ENCODE measurements around the gene GRIN3B.

The GRIN3B gene

DNA sequence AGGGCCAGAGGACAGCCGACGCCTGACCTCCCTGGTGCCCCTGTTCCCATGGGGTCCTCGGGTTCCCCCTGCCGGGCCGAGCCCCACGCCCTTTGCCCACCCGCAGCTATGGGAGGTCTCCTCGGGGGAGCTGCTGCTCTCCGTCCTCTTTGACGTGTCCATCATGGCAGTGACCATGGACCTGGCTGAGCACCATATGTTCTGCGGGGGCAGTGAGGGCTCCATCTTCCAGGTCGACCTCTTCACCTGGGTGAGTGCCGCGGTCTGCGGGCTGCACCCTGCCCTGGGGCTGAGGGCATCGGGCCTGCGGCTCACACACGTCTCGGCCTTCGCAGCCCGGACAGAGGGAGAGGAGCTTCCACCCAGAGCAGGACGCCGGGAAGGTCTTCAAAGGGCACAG is 9.5 kb upstream of the GRIN3B start:
- no peak for TF ChIP-seq CTCF (conservative IDR thresholded peaks at IDR 0.05)
- H3K27ac ChIP-seq = no peak overlapping the region

GRCh38 chr19:991174-991931 is 8.9 kb upstream of the GRIN3B start:
- no peak overlapping the region for H3K27ac ChIP-seq
- TF ChIP-seq CTCF (conservative IDR thresholded peaks at IDR 0.05) = no peak

DNA sequence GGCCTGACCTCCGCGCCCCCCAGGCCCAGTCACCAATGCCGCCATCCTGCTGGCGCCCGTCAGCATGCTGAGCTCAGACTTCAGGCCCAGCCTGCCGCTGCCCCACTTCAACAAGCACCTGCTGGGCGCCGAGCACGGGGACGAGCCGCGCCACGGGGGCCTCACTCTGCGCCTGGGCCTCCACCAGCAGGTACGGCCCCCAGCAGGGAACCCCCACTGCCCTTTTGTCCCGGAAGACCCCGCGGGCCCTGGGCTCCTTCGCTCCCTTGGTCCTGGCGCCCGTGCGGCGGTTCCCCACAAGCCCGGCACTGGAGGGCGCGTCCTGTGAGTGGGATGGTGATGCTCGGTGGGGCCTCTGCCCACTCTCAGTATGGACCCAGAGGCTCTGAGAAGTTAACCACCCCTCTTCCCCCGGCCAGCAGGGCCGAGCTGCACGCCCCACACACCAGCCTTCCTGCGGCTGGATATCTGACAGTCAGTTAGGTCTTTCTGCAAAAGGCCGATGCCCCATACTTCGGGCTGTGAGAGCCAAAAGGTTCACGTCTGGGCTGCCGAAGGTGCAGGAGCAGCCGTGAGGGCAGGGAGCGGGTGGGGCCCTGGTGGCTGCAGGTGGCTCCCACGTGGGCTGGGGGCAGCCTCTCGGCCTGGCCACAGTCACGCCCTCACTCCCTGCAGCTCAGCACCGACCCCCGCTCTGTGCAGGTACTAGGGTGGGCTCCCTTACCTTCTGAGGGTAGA is 8.1 kb upstream of the GRIN3B start:
- no peak overlapping the region for H3K27ac ChIP-seq
- TF ChIP-seq CTCF (conservative IDR thresholded peaks at IDR 0.05) = no peak

DNA sequence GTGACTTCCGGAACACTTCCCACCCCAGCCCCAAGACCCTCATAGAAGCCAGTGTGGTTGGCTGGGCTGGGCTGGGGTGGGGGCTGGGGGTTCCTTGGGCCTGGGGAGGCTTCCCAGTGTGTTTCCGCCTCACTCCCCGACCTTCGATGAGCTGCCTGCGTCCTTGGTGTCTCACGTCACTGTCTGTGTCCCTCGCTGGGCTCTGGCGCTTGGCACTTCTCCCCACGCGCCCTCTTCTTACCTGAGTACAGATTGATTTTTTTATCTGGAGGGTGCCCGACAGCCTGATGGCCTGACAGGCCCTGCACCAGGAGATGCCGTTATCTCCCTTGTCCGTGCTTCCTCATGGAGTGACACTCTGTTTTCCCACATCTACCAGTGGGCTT is 7.6 kb upstream of the GRIN3B start:
- no peak overlapping the region for H3K27ac ChIP-seq
- TF ChIP-seq CTCF (conservative IDR thresholded peaks at IDR 0.05) = no peak

- H3K27ac ChIP-seq = no peak overlapping the region
- no peak for TF ChIP-seq CTCF (conservative IDR thresholded peaks at IDR 0.05)
Measured at GRCh38 chr19:993361-993830, 6.8 kb upstream of the GRIN3B start.

- TF ChIP-seq CTCF (conservative IDR thresholded peaks at IDR 0.05) = no peak
Measured at GRCh38 chr19:993831-994393, 6.3 kb upstream of the GRIN3B start.

DNA sequence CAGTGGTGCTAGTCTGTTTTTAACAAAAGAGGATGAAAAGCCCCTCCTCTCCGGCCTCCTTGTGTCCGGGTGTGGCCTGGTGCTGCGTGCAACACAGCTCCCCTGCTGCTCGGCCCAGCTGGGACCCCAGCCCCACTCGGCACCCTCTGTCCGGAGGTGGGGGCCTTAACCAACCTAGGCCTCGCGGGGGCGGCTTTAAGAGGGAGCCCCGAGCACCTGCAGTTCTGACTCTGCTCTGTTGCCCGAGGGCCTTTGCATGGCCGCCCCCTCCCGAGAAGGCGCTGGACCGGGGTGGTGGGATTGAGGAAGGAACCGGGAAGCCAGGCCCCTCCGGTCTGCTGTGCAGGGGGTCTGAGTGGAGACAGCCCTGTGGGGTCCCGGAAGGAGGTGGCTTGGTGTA is 5.7 kb upstream of the GRIN3B start:
- no peak for TF ChIP-seq CTCF (conservative IDR thresholded peaks at IDR 0.05)

More at GRCh38 chr19:993831-994393, 6.3 kb upstream of the GRIN3B start:
- H3K27ac ChIP-seq = no peak overlapping the region

More for the DNA sequence above, 5.7 kb upstream of the GRIN3B start:
- no peak overlapping the region for H3K27ac ChIP-seq

All from VCaP (cell line).